Vagina (tissue), 2 donors: Measurements from ENCODE around the gene KDM6A. TPM values are rescaled to one million over a fixed set of nuclear protein-coding genes. Genes with fewer than 3 reads are reported as not detected.

Experiments used
- DNase-seq, 2 donors: peaks; one replicate each; pipeline ENCODE4 v3.0.0-alpha.2; 2017; ENCODE audit errors: extremely low spot score in 2 of 2
- H3K27ac ChIP-seq: fragments of 200-600 bp; sonication (generic); one replicate; pipeline ENCODE4 v1.5.1; 2019
- H3K27me3 ChIP-seq: fragments of 200-600 bp; sonication (generic); one replicate; pipeline ENCODE4 v1.5.1; 2019
- H3K36me3 ChIP-seq, 2 donors: fragments of 200-600 bp; sonication (generic); one replicate each; pipeline ENCODE4 v1.5.1; 2017 to 2019
- H3K4me1 ChIP-seq: fragments of 200-600 bp; sonication (generic); one replicate; pipeline ENCODE4 v1.5.1; 2019
- H3K4me3 ChIP-seq, 2 donors: fragments of 200-600 bp; sonication (generic); 1 replicate in 1 of 2; 2 replicates in 1 of 2; pipeline ENCODE4 v1.5.1; 2016 to 2019
- H3K9me3 ChIP-seq: fragments of 200-600 bp; sonication (generic); one replicate; pipeline ENCODE4 v1.5.1; 2019
- POLR2A ChIP-seq, 2 donors: fragments of 450-650 bp; IDR thresholded peaks; one replicate each; pipeline ENCODE4 v1.6.1; 2017; ENCODE audit warnings: antibody characterized with exemption in 2 of 2, mild to moderate bottlenecking in 2 of 2, moderate library complexity in 2 of 2
- POLR2AphosphoS5 ChIP-seq, 2 donors: sonication (generic); formaldehyde crosslinking; IDR thresholded peaks; one replicate each; pipeline ENCODE4 v1.9.0; 2017; ENCODE audit warnings: antibody characterized with exemption in 2 of 2, mild to moderate bottlenecking in 2 of 2, low read depth in 1 of 2; ENCODE audit not compliant: insufficient read depth in 1 of 2
- intact Hi-C: fragments of 100-400 bp; cut with DNase I; formaldehyde crosslinking; loops from one replicate; pipeline ENCODE4 v1.15.1; 2023
- total RNA-seq: library from RNA; depleted of rRNA; stranded (reverse); fragments of >200 nt; gene quantifications from one replicate; pipeline ENCODE4 v1.2.3, GENCODE V29; 2016
- TF ChIP-seq, protein P1 (sequence below), 3 experiments: fragments of 450-650 bp in 2 of 3; fragments of 200-600 bp in 1 of 3; sonication (generic) in 1 of 3; IDR thresholded peaks; one replicate each; pipeline ENCODE4 v1.5.1; 2017 to 2019; ENCODE audit warnings: antibody characterized with exemption in 3 of 3, mild to moderate bottlenecking in 2 of 3, moderate library complexity in 2 of 3

The KDM6A gene
- total RNA-seq, 1 donor from 2014 or later = 44.2 TPM

DNA sequence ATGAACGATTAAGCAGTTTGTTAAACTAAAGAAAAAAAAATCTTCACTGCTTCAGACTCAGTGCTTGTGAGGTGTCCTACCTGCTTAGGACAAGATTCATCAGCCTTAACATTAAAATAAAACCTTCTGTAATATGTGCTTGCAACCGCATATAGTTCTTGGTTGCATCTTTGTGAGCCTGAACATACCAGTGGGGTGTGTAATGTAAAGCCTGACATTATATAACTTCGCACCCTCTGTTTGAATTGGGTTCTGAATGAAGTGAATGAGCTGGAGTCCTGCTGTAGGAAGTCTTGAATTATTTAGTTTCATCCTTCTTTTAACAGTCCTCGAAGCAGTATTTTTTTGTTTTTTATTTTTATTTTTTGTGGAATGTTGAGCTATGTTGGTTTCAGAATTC lies 3.1 kb downstream of the KDM6A start:
- Histone ChIP-seq H3K27me3 (no peaks in the 10 kb centered on the region), H3K4me1 (peaks cover 58% of the 10 kb centered on the region), H3K36me3 (no peaks in the 10 kb centered on the region), H3K4me3 (peak overlapping the region in 1 of 2 donors; percentile 64), H3K9me3 (no peaks in the 10 kb centered on the region), H3K27ac (peak overlapping the region; percentile 100)
- intact Hi-C loops = no loop called here
- TF ChIP-seq, protein P1, sequence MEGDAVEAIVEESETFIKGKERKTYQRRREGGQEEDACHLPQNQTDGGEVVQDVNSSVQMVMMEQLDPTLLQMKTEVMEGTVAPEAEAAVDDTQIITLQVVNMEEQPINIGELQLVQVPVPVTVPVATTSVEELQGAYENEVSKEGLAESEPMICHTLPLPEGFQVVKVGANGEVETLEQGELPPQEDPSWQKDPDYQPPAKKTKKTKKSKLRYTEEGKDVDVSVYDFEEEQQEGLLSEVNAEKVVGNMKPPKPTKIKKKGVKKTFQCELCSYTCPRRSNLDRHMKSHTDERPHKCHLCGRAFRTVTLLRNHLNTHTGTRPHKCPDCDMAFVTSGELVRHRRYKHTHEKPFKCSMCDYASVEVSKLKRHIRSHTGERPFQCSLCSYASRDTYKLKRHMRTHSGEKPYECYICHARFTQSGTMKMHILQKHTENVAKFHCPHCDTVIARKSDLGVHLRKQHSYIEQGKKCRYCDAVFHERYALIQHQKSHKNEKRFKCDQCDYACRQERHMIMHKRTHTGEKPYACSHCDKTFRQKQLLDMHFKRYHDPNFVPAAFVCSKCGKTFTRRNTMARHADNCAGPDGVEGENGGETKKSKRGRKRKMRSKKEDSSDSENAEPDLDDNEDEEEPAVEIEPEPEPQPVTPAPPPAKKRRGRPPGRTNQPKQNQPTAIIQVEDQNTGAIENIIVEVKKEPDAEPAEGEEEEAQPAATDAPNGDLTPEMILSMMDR (IDR thresholded peaks at IDR 0.05) = no peak
- TF ChIP-seq POLR2A (IDR thresholded peaks at IDR 0.05) = no peak
- no peak for TF ChIP-seq POLR2AphosphoS5 (IDR thresholded peaks at IDR 0.05; ENCODE audit: insufficient read depth in 1 of 2, low read depth in 1 of 2)
- no peak for DNase-seq

DNA sequence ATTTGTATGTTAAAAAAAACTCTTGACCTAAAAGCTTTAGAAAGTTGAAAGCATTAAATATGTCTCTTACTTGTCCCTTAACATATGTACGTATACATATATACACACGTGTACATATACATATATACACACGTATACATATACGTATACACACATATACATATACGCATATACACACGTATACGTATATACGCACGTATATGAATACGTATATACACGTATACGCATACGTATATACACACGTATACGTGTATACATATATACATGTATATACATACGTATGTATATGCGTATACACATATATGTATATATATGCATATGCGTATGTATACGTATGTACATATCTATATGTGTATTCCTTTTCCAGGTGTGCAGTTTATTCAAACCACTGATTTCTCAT lies 3.8 kb downstream of the KDM6A start:
- Histone ChIP-seq H3K27ac (no peak overlapping the region), H3K36me3 (no peaks in the 10 kb centered on the region), H3K4me3 (no peak overlapping the region), H3K4me1 (peaks cover 58% of the 10 kb centered on the region), H3K9me3 (no peaks in the 10 kb centered on the region), H3K27me3 (no peaks in the 10 kb centered on the region)
- DNase-seq = no peak
- no peak for TF ChIP-seq POLR2AphosphoS5 (IDR thresholded peaks at IDR 0.05; ENCODE audit: insufficient read depth in 1 of 2, low read depth in 1 of 2)
- TF ChIP-seq, protein P1 (IDR thresholded peaks at IDR 0.05) = no peak
- TF ChIP-seq POLR2A (IDR thresholded peaks at IDR 0.05) = no peak
- intact Hi-C loops = no loop called here

DNA sequence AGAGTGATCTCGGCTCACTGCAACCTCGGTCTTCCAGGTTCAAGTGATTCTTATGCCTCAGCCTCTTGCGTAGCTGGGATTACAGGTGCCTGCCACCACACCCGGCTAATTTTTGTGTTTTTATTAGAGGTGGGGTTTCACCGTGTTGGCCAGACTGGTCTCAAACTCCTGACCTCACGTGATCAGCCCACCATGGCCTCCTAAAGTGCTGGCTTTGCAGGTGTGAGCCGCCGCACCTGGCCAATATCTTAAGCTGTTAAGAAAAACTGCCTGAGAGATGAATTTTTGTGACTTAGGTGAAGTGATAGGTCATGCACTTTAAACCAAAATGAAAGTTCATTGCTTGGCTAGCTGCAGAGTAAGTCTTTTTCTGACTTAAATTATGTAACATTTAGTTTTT lies 5.8 kb downstream of the KDM6A start:
- no peak overlapping the region for H3K4me3 ChIP-seq
- intact Hi-C loops = no loop called here
- no peak for DNase-seq
- no peaks in the 10 kb centered on the region for H3K36me3 ChIP-seq
- no peak overlapping the region for H3K27ac ChIP-seq
- no peaks in the 10 kb centered on the region for H3K9me3 ChIP-seq
- no peaks in the 10 kb centered on the region for H3K27me3 ChIP-seq
- no peak for TF ChIP-seq POLR2AphosphoS5 (IDR thresholded peaks at IDR 0.05; ENCODE audit: insufficient read depth in 1 of 2, low read depth in 1 of 2)
- no peak for TF ChIP-seq POLR2A (IDR thresholded peaks at IDR 0.05)
- TF ChIP-seq, protein P1 (IDR thresholded peaks at IDR 0.05) = no peak
- peaks cover 74% of the 10 kb centered on the region for H3K4me1 ChIP-seq

DNA sequence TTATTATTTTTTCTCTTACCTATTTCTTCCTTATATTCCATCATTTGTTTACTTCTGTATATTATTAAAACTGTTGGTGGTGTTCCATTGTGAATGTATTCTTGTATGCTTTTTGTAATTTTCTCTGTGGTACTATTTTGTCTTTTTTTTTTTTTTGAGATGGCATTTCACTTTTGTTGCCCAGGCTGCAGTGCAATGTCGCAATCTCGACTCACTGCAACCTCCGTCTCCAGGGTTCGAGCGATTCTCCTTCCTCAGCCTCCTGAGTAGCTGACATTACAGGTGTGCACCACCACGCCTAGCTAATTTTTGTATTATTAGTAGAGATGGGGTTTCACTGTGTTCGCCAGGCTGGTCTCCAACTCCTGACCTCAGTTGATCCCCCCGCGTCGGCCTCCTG lies 8.6 kb downstream of the KDM6A start:
- no peak overlapping the region for H3K27ac ChIP-seq
- TF ChIP-seq POLR2AphosphoS5 (IDR thresholded peaks at IDR 0.05; ENCODE audit: insufficient read depth in 1 of 2, low read depth in 1 of 2) (no peak), POLR2A (IDR thresholded peaks at IDR 0.05) (no peak)
- TF ChIP-seq, protein P1 (IDR thresholded peaks at IDR 0.05) = no peak
- H3K9me3 ChIP-seq = no peaks in the 10 kb centered on the region
- H3K27me3 ChIP-seq = no peaks in the 10 kb centered on the region
- H3K4me3 ChIP-seq = no peak overlapping the region
- H3K36me3 ChIP-seq = no peaks in the 10 kb centered on the region
- no peak for DNase-seq
- H3K4me1 ChIP-seq = peaks cover 79% of the 10 kb centered on the region
- intact Hi-C loops = no loop called here

DNA sequence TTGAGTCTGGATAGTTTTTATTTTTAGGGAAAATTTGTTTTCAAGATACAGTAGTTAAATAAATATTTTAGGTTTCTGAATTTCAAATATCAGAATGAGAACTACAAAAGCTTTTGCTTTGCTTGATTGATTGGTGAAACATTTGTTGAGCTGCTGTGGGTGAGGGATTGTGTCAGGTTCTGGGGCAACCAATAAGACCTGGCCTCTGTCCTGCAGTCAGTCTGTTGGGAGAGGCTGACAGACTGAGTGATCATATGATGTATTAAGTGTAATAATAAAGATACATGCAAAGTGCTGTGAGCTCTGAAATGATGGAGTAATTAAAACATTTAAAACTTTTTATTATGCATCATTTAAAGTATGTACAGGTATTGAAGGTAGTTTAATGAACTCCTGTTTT lies 9.6 kb downstream of the KDM6A start:
- Histone ChIP-seq H3K27me3 (no peaks in the 10 kb centered on the region), H3K9me3 (no peaks in the 10 kb centered on the region), H3K27ac (no peak overlapping the region), H3K36me3 (no peaks in the 10 kb centered on the region), H3K4me3 (no peak overlapping the region), H3K4me1 (peaks cover 70% of the 10 kb centered on the region)
- intact Hi-C loops = no loop called here
- DNase-seq = no peak
- TF ChIP-seq POLR2AphosphoS5 (IDR thresholded peaks at IDR 0.05; ENCODE audit: insufficient read depth in 1 of 2, low read depth in 1 of 2) (no peak), POLR2A (IDR thresholded peaks at IDR 0.05) (no peak)
- TF ChIP-seq, protein P1 (IDR thresholded peaks at IDR 0.05) = no peak
